ENCODE data around the gene DENND5B.
"Not testable (repeated sequence)": the region's sequence is repeated elsewhere in the genome, so short reads cannot be mapped to it uniquely, and the experiment has no call there.

Gene DENND5B

GRCh38 chr12:31456562-31456961, 134.4 kb downstream of the DENND5B start:
- no peak for DNase-seq

- no peak for DNase-seq
These were observed 146.2 kb downstream of the DENND5B start for GRCh38 chr12:31444736-31445135.

GRCh38 chr12:31440586-31440985, 150.3 kb downstream of the DENND5B start:
- no peak for DNase-seq

GRCh38 chr12:31440134-31440533, 150.8 kb downstream of the DENND5B start:
- DNase-seq = no peak

- DNase-seq = no peak
These were observed 159.2 kb downstream of the DENND5B start for GRCh38 chr12:31431721-31432240.

- DNase-seq = no peak
These were observed 167.5 kb downstream of the DENND5B start for GRCh38 chr12:31423405-31423804.

GRCh38 chr12:31412292-31412801, 178.6 kb downstream of the DENND5B start:
- no peak for DNase-seq

- DNase-seq = no peak
These were observed 182.2 kb downstream of the DENND5B start for GRCh38 chr12:31408763-31409162.

- DNase-seq = no peak
These were observed 183.4 kb downstream of the DENND5B start for GRCh38 chr12:31407562-31407961.

GRCh38 chr12:31406345-31406744, 184.6 kb downstream of the DENND5B start:
- DNase-seq = no peak

- no peak for DNase-seq
These were observed 185.9 kb downstream of the DENND5B start for GRCh38 chr12:31405021-31405420.

- DNase-seq = peak; percentile 92
These were observed 187.8 kb downstream of the DENND5B start for GRCh38 chr12:31403099-31403607.

- no peak for DNase-seq
These were observed 197.9 kb downstream of the DENND5B start for GRCh38 chr12:31393004-31393550.

GRCh38 chr12:31390991-31391390, 199.9 kb downstream of the DENND5B start:
- no peak for DNase-seq

- DNase-seq = no peak
These were observed 202.2 kb downstream of the DENND5B start for GRCh38 chr12:31388713-31389112.

- peak; percentile 79 for DNase-seq
These were observed 203.5 kb downstream of the DENND5B start for GRCh38 chr12:31387466-31387865.

GRCh38 chr12:31387011-31387410, 203.9 kb downstream of the DENND5B start:
- no peak for DNase-seq

- peak; percentile 90 for DNase-seq
These were observed 204.6 kb downstream of the DENND5B start for GRCh38 chr12:31386364-31386777.

- DNase-seq = not testable (repeated sequence)
These were observed 213.7 kb downstream of the DENND5B start for GRCh38 chr12:31377210-31377609.

- DNase-seq = not testable (repeated sequence)
These were observed 215.5 kb downstream of the DENND5B start for GRCh38 chr12:31375422-31375821.

- DNase-seq = peak; percentile 82
These were observed 219.7 kb downstream of the DENND5B start for GRCh38 chr12:31371256-31371620.

- peak; percentile 94 for DNase-seq
These were observed 220.2 kb downstream of the DENND5B start for GRCh38 chr12:31370531-31371255.

GRCh38 chr12:31369712-31370521, 221.0 kb downstream of the DENND5B start:
- peak; percentile 87 for DNase-seq

All from islet precursor cell (in vitro differentiated cells).